Measurements from ENCODE around the gene PHACTR1. TPM values are rescaled to one million over a fixed set of nuclear protein-coding genes. Genes with fewer than 3 reads are reported as not detected.

Gene PHACTR1
- total and polyA plus RNA-seq, 4 donors: 0.31 to 1.5 (median 0.79) TPM

DNA sequence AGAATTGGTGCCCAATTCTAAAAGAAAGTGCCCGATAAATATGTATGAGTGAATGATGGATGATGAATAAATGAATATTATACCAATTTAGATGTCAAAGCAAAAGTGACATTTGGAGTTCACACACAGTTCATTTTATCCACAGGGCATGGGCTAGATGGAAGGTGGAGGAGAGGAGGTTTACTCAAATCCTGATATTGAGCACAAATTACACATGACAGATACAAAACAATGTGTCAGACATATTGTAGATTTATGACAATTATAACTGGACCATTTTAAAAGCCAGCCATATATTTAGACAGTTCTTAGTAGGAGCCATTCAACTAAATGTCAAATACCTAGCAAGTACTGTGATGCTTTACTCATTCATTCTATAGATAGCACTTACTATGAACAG is 23.4 kb upstream of the PHACTR1 start:
- Histone ChIP-seq H3K27ac (ENCODE audit: low read depth in 1 of 2, low read length in 2 of 2) (no peak overlapping the region), H3K36me3 (ENCODE audit: control insufficient read depth in 4 of 4, insufficient read depth in 3 of 4, low read depth in 1 of 4, low read length in 3 of 4) (no peaks in the 10 kb centered on the region), H3K4me3 (ENCODE audit: low read depth in 1 of 3, low read length in 3 of 3) (no peak overlapping the region), H3K9ac (ENCODE audit: low read depth in 1 of 2, low read length in 2 of 2) (no peak overlapping the region), H3K27me3 (ENCODE audit: control insufficient read depth in 4 of 4, insufficient read depth in 4 of 4, low read length in 3 of 4) (no peaks in the 10 kb centered on the region), H3K9me3 (ENCODE audit: control insufficient read depth in 4 of 4, low read length in 3 of 4) (no peaks in the 10 kb centered on the region), H3K4me1 (ENCODE audit: control insufficient read depth in 4 of 4, insufficient read depth in 4 of 4, low read length in 3 of 4) (no peaks in the 10 kb centered on the region)
- DNase-seq (ENCODE audit: low spot score): no peak
- WGBS: 91% methylated on average over 1 of the region's 1 CpG
- TF ChIP-seq GABPA (IDR thresholded peaks at IDR 0.05 in 1 of 2, conservative IDR thresholded peaks at IDR 0.05 in 1 of 2) (no peak), YY1 (IDR thresholded peaks at IDR 0.05) (no peak), RAD21 (IDR thresholded peaks at IDR 0.05) (no peak), RXRA (IDR thresholded peaks at IDR 0.05) (no peak), NR2F2 (IDR thresholded peaks at IDR 0.05) (no peak), HNF4G (IDR thresholded peaks at IDR 0.05) (no peak), JUND (IDR thresholded peaks at IDR 0.05) (no peak), EGR1 (IDR thresholded peaks at IDR 0.05; ENCODE audit: low read depth in 2 of 2) (no peak)
- TF ChIP-seq, protein P1, sequence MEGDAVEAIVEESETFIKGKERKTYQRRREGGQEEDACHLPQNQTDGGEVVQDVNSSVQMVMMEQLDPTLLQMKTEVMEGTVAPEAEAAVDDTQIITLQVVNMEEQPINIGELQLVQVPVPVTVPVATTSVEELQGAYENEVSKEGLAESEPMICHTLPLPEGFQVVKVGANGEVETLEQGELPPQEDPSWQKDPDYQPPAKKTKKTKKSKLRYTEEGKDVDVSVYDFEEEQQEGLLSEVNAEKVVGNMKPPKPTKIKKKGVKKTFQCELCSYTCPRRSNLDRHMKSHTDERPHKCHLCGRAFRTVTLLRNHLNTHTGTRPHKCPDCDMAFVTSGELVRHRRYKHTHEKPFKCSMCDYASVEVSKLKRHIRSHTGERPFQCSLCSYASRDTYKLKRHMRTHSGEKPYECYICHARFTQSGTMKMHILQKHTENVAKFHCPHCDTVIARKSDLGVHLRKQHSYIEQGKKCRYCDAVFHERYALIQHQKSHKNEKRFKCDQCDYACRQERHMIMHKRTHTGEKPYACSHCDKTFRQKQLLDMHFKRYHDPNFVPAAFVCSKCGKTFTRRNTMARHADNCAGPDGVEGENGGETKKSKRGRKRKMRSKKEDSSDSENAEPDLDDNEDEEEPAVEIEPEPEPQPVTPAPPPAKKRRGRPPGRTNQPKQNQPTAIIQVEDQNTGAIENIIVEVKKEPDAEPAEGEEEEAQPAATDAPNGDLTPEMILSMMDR (IDR thresholded peaks at IDR 0.05; ENCODE audit: low read depth, low read length, missing input control): no peak
- TF ChIP-seq, protein P2, sequence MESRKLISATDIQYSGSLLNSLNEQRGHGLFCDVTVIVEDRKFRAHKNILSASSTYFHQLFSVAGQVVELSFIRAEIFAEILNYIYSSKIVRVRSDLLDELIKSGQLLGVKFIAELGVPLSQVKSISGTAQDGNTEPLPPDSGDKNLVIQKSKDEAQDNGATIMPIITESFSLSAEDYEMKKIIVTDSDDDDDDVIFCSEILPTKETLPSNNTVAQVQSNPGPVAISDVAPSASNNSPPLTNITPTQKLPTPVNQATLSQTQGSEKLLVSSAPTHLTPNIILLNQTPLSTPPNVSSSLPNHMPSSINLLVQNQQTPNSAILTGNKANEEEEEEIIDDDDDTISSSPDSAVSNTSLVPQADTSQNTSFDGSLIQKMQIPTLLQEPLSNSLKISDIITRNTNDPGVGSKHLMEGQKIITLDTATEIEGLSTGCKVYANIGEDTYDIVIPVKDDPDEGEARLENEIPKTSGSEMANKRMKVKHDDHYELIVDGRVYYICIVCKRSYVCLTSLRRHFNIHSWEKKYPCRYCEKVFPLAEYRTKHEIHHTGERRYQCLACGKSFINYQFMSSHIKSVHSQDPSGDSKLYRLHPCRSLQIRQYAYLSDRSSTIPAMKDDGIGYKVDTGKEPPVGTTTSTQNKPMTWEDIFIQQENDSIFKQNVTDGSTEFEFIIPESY (IDR thresholded peaks at IDR 0.05): no peak
- TF ChIP-seq, protein P3, sequence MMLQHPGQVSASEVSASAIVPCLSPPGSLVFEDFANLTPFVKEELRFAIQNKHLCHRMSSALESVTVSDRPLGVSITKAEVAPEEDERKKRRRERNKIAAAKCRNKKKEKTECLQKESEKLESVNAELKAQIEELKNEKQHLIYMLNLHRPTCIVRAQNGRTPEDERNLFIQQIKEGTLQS (IDR thresholded peaks at IDR 0.05): no peak

DNA sequence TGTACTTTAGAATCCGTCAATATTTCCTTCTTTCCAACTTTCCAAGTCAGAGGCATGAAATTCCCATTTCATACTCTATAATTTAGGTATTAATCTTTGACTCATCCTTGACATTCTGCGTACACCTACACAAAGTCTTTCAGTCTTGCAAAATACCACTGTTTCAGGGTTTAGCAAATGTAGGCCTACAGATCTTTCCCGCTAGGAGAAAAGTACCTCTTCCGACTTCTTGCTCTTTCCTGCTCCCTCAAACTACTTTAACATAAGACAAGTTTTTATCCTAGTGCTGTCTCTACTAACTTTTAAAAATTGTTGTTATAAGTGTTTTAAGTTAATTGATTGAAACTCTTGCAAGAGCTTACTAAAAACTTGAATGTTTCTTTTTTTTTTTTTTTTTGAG is 18.3 kb upstream of the PHACTR1 start:
- no peak overlapping the region for H3K27ac ChIP-seq (ENCODE audit: low read depth in 1 of 2, low read length in 2 of 2)
- WGBS: 88% methylated on average over 4 of the region's 4 CpGs
- H3K9me3 ChIP-seq (ENCODE audit: control insufficient read depth in 4 of 4, low read length in 3 of 4): no peaks in the 10 kb centered on the region
- H3K4me1 ChIP-seq (ENCODE audit: control insufficient read depth in 4 of 4, insufficient read depth in 4 of 4, low read length in 3 of 4): no peaks in the 10 kb centered on the region
- H3K27me3 ChIP-seq (ENCODE audit: control insufficient read depth in 4 of 4, insufficient read depth in 4 of 4, low read length in 3 of 4): peaks cover 0 to 8% (median 2%) of the 10 kb centered on the region in 4 donors
- H3K4me3 ChIP-seq (ENCODE audit: low read depth in 1 of 3, low read length in 3 of 3): no peak overlapping the region
- no peaks in the 10 kb centered on the region for H3K36me3 ChIP-seq (ENCODE audit: control insufficient read depth in 4 of 4, insufficient read depth in 3 of 4, low read depth in 1 of 4, low read length in 3 of 4)
- H3K9ac ChIP-seq (ENCODE audit: low read depth in 1 of 2, low read length in 2 of 2): no peak overlapping the region
- no peak for DNase-seq (ENCODE audit: low spot score)
- TF ChIP-seq TAF1 (conservative IDR thresholded peaks at IDR 0.05) (no peak), GABPA (IDR thresholded peaks at IDR 0.05 in 1 of 2, conservative IDR thresholded peaks at IDR 0.05 in 1 of 2) (no peak), EGR1 (IDR thresholded peaks at IDR 0.05; ENCODE audit: low read depth in 2 of 2) (no peak), FOXA2 (IDR thresholded peaks at IDR 0.05) (no peak), FOXA1 (IDR thresholded peaks at IDR 0.05) (no peak)
- TF ChIP-seq, protein P4, sequence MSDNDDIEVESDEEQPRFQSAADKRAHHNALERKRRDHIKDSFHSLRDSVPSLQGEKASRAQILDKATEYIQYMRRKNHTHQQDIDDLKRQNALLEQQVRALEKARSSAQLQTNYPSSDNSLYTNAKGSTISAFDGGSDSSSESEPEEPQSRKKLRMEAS (IDR thresholded peaks at IDR 0.05): no peak

DNA sequence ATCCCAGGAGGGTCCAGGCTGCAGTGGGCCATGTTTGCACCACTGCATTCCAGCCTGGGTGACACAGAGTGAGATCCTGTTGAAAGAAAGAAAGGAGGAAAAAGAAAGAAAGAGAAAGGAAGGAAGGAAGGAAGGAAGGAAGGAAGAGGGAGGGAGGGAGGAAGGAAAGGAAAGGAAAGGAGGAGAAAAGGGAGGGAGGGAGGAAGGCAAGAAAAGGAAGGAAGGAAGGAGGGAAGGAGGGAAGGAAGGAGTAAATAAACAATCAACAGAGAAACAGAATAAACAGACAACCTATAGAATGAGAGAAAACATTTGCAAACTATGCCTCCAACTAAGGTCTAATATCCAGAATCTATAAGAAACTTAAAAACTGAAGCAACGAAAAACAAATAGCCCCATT is 11.6 kb upstream of the PHACTR1 start:
- Histone ChIP-seq H3K4me1 (ENCODE audit: control insufficient read depth in 4 of 4, insufficient read depth in 4 of 4, low read length in 3 of 4) (no peaks in the 10 kb centered on the region), H3K9me3 (ENCODE audit: control insufficient read depth in 4 of 4, low read length in 3 of 4) (peaks cover 0 to 4% (median 0%) of the 10 kb centered on the region in 4 donors), H3K36me3 (ENCODE audit: control insufficient read depth in 4 of 4, insufficient read depth in 3 of 4, low read depth in 1 of 4, low read length in 3 of 4) (no peaks in the 10 kb centered on the region), H3K27ac (ENCODE audit: low read depth in 1 of 2, low read length in 2 of 2) (no peak overlapping the region), H3K4me3 (ENCODE audit: low read depth in 1 of 3, low read length in 3 of 3) (no peak overlapping the region), H3K27me3 (ENCODE audit: control insufficient read depth in 4 of 4, insufficient read depth in 4 of 4, low read length in 3 of 4) (peaks cover 0 to 14% (median 2%) of the 10 kb centered on the region in 4 donors), H3K9ac (ENCODE audit: low read depth in 1 of 2, low read length in 2 of 2) (no peak overlapping the region)
- DNase-seq (ENCODE audit: low spot score): no peak
- WGBS: 72% methylated on average over 1 of the region's 1 CpG
- TF ChIP-seq HNF4G (IDR thresholded peaks at IDR 0.05) (no peak), NR2F2 (IDR thresholded peaks at IDR 0.05) (no peak), RAD21 (IDR thresholded peaks at IDR 0.05) (no peak), SP1 (IDR thresholded peaks at IDR 0.05) (no peak), EGR1 (IDR thresholded peaks at IDR 0.05; ENCODE audit: low read depth in 2 of 2) (no peak), JUND (IDR thresholded peaks at IDR 0.05) (no peak), HNF4A (conservative IDR thresholded peaks at IDR 0.05) (no peak), GABPA (IDR thresholded peaks at IDR 0.05 in 1 of 2, conservative IDR thresholded peaks at IDR 0.05 in 1 of 2) (no peak), TAF1 (conservative IDR thresholded peaks at IDR 0.05) (no peak), YY1 (IDR thresholded peaks at IDR 0.05) (no peak)
- TF ChIP-seq, protein P4 (IDR thresholded peaks at IDR 0.05): no peak
- TF ChIP-seq, protein P1 (IDR thresholded peaks at IDR 0.05; ENCODE audit: low read depth, low read length, missing input control): no peak
- TF ChIP-seq, protein P2 (IDR thresholded peaks at IDR 0.05): no peak

Data from liver (tissue), 9 donors.